HCT116 (cell line): ENCODE results near the gene ST14. TPM values are rescaled to one million over a fixed set of nuclear protein-coding genes. Genes with fewer than 3 reads are reported as not detected.
"Not testable (repeated sequence)": the region's sequence is repeated elsewhere in the genome, so short reads cannot be mapped to it uniquely, and the experiment has no call there.

Source experiments
- ATAC-seq: fragments of 200-7000 bp; cut with Tn5 transposase; 2 replicates; pipeline ENCODE4 v1.9.1; 2020; ENCODE audit warnings: mild to moderate bottlenecking, moderate library complexity
- BruUV-seq: library from RNA; stranded (reverse); fragments of 400-500 nt; replicated peaks from 2 replicates; lab custom pipeline; 2021; lab: Mats Ljungman, UMichigan
- CTCF ChIA-PET: fragments of 300-600 bp; sonication (Branson Sonifier 250); formaldehyde crosslinking; loops from one replicate; lab custom pipeline; 2021; ENCODE audit warnings: antibody characterized with exemption; lab: Charles Lee
- POLR2A ChIA-PET: fragments of 300-600, 350-600 bp; sonication (Branson Sonifier 250); formaldehyde crosslinking; loops from one replicate; lab custom pipeline; 2021; ENCODE audit warnings: antibody characterized with exemption; lab: Charles Lee
- RAD21 ChIA-PET, 2 experiments: fragments of 300-600 bp; sonication (Branson Sonifier 250); formaldehyde crosslinking; loops; one replicate each; lab custom pipeline; 2023; ENCODE audit warnings: low total read pairs in 2 of 2; ENCODE audit not compliant: uncharacterized antibody in 2 of 2, unreplicated experiment in 2 of 2, low non-redundant PET in 1 of 2; lab: Charles Lee
- DNase-seq: peaks from one replicate; pipeline ENCODE4 v3.0.0-alpha.2; 2010; ENCODE audit warnings: low read depth, low spot score
- H2AFZ ChIP-seq: fragments of 200-600 bp; shearing (Covaris generic), sonication (generic); 2 replicates; pipeline ENCODE4 v1.6.1; 2017; ENCODE audit warnings: low read depth, mixed run types, mixed read lengths, antibody characterized with exemption, low read length; ENCODE audit not compliant: poor library complexity, severe bottlenecking
- H3K27ac ChIP-seq: 2 replicates; pipeline ENCODE4 v1.5.1; 2012; ENCODE audit warnings: low read depth, low read length
- H3K27me3 ChIP-seq: fragments of 200-600 bp; sonication (generic); 2 replicates; pipeline ENCODE4 v1.6.1; 2016; ENCODE audit warnings: mixed run types, low read length, mixed read lengths; ENCODE audit not compliant: insufficient read depth
- H3K36me3 ChIP-seq, 2 experiments: fragments of 200-500 bp in 1 of 2; fragments of 200-600 bp in 1 of 2; sonication (Bioruptor generic) in 1 of 2; sonication (generic) in 1 of 2; 2 replicates each; pipeline versions ENCODE4 v1.5.1 to v1.6.1; 2014 to 2016; ENCODE audit warnings: low read length in 2 of 2, inconsistent platforms in 1 of 2, mixed read lengths in 1 of 2, mixed run types in 1 of 2; ENCODE audit not compliant: insufficient read depth in 2 of 2, control insufficient read depth in 1 of 2
- H3K4me1 ChIP-seq, 2 experiments: fragments of 200-600 bp in 1 of 2; sonication (generic) in 1 of 2; 2 replicates each; pipeline versions ENCODE4 v1.5.1 to v1.6.1; 2012 to 2017; ENCODE audit warnings: low read length in 2 of 2, inconsistent platforms in 1 of 2, mild to moderate bottlenecking in 1 of 2, mixed read lengths in 1 of 2, mixed run types in 1 of 2, moderate library complexity in 1 of 2; ENCODE audit not compliant: insufficient read depth in 2 of 2, control insufficient read depth in 1 of 2
- H3K4me2 ChIP-seq: fragments of 200-600 bp; sonication (generic); 2 replicates; pipeline ENCODE4 v1.6.1; 2017; ENCODE audit warnings: mixed run types, low read length, mixed read lengths
- H3K4me3 ChIP-seq, 2 experiments: fragments of 200-600 bp in 1 of 2; sonication (generic) in 1 of 2; replicated peaks in 1 of 2; 2 replicates each; pipeline ENCODE4 v1.5.1; 2011 to 2016; ENCODE audit warnings: low read length in 2 of 2, control low read depth in 1 of 2, low read depth in 1 of 2, mild to moderate bottlenecking in 1 of 2, mixed read lengths in 1 of 2, mixed run types in 1 of 2
- H3K79me2 ChIP-seq: fragments of 200-600 bp; sonication (generic); 2 replicates; pipeline ENCODE4 v1.6.1; 2017; ENCODE audit warnings: mild to moderate bottlenecking, mixed run types, low read length, moderate library complexity, mixed read lengths; ENCODE audit not compliant: insufficient read depth
- H3K9ac ChIP-seq: fragments of 200-600 bp; sonication (generic); 2 replicates; pipeline ENCODE4 v1.6.1; 2016; ENCODE audit warnings: low read length, mixed read lengths
- H3K9me2 ChIP-seq: fragments of 200-600 bp; sonication (generic), shearing (Covaris generic); 2 replicates; pipeline ENCODE4 v1.6.1; 2017; ENCODE audit warnings: mixed run types, mild to moderate bottlenecking, moderate library complexity; ENCODE audit not compliant: insufficient read depth
- H3K9me3 ChIP-seq, 2 experiments: fragments of 200-500 bp in 1 of 2; fragments of 200-600 bp in 1 of 2; sonication (Bioruptor generic) in 1 of 2; sonication (generic) in 1 of 2; 2 replicates each; pipeline ENCODE4 v1.6.1; 2014 to 2017; ENCODE audit warnings: low read length in 2 of 2, mixed read lengths in 2 of 2, inconsistent platforms in 1 of 2, low read depth in 1 of 2, mild to moderate bottlenecking in 1 of 2, mixed run types in 1 of 2, moderate library complexity in 1 of 2; ENCODE audit not compliant: control insufficient read depth in 1 of 2, insufficient read depth in 1 of 2
- H4K20me1 ChIP-seq: fragments of 200-600 bp; sonication (generic), shearing (Covaris generic); 2 replicates; pipeline ENCODE4 v1.6.1; 2017; ENCODE audit warnings: mixed run types, mild to moderate bottlenecking, moderate library complexity; ENCODE audit not compliant: insufficient read depth
- CBX3 ChIP-seq: IDR thresholded peaks from 2 replicates; pipeline ENCODE4 v1.6.1; 2012; ENCODE audit warnings: low read depth
- EGR1 ChIP-seq: IDR thresholded peaks from 2 replicates; pipeline ENCODE4 v1.6.1; 2012; ENCODE audit warnings: low read depth
- ELF1 ChIP-seq: IDR thresholded peaks from 2 replicates; pipeline ENCODE4 v1.6.1; 2012; ENCODE audit warnings: low read depth, borderline replicate concordance
- EZH2 ChIP-seq: fragments of 200-600 bp; sonication (generic); IDR thresholded peaks from 2 replicates; pipeline ENCODE4 v1.6.1; 2017; ENCODE audit warnings: antibody characterized with exemption, mixed run types
- RAD21 ChIP-seq: IDR thresholded peaks from 2 replicates; pipeline ENCODE4 v1.6.1; 2012; ENCODE audit warnings: low read depth, mild to moderate bottlenecking
- ZBTB33 ChIP-seq: IDR thresholded peaks from 2 replicates; pipeline ENCODE4 v1.6.1; 2011; ENCODE audit warnings: mild to moderate bottlenecking, low read length, moderate library complexity; ENCODE audit not compliant: insufficient replicate concordance; ENCODE audit errors: extremely low read depth
- ZFX ChIP-seq: fragments of 450-650 bp; IDR thresholded peaks from 2 replicates; pipeline ENCODE4 v1.6.1; 2017
- intact Hi-C: fragments of 100-400 bp; cut with micrococcal nuclease; formaldehyde crosslinking; loops from 2 replicates; pipeline ENCODE4 v1.10.0; 2022
- total RNA-seq: library from RNA; stranded (reverse); gene quantifications from one replicate; pipeline ENCODE4 v1.2.1, GENCODE V29; 2021; ENCODE audit not compliant: unreplicated experiment

The ST14 gene
- total RNA-seq, 1 experiment from 2014 or later = 107 TPM

DNA sequence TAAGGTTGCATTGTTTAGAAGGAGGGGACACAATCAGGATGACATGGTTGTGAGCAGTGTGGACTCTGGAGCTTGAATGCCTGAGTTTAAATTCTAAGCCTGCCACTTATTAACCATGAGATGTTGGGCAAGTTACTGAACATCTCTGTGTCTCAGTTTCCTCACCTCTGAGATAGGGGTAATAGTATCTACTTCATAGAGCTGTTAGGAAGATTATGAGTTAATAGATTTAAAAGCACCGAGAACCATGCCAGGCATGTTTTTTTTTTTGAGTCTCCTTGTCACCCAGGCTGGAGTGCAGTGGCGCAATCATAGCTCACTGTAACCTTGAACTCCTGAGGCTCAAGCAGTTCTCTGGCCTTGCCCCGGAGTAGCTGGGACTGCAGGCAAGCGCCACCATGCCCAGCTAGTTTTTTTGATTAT, 33.3 kb downstream of the ST14 start:
- Histone ChIP-seq H4K20me1 (no peaks in the 10 kb centered on the region), H3K9me2 (no peaks in the 10 kb centered on the region), H3K79me2 (peaks cover 9% of the 10 kb centered on the region; the same call in 1 of the 2 replicates), H3K27me3 (no peaks in the 10 kb centered on the region), H3K9ac (no peak overlapping the region), H3K36me3 (peaks cover 4 to 6% of the 10 kb centered on the region in 2 experiments; a peak in 3 of 4 replicates), H3K4me3 (no peak overlapping the region), H3K4me1 (no peaks in the 10 kb centered on the region), H3K27ac (no peak overlapping the region), H3K9me3 (no peaks in the 10 kb centered on the region), H3K4me2 (no peak overlapping the region), H2AFZ (no peak overlapping the region)
- no TSS peak for BruUV-seq
- ATAC-seq (no peak), DNase-seq (no peak)
- intact Hi-C loops = no loop called here
- CTCF ChIA-PET = no interaction called here
- TF ChIP-seq ZBTB33 = no peak
- no peak for TF ChIP-seq EGR1
- no peak for TF ChIP-seq ZFX
- TF ChIP-seq ELF1 = no peak
- no peak for TF ChIP-seq CBX3
- TF ChIP-seq EZH2 = no peak
- TF ChIP-seq RAD21 = no peak
- POLR2A ChIA-PET = no interaction called here
- RAD21 ChIA-PET = no interaction called here

DNA sequence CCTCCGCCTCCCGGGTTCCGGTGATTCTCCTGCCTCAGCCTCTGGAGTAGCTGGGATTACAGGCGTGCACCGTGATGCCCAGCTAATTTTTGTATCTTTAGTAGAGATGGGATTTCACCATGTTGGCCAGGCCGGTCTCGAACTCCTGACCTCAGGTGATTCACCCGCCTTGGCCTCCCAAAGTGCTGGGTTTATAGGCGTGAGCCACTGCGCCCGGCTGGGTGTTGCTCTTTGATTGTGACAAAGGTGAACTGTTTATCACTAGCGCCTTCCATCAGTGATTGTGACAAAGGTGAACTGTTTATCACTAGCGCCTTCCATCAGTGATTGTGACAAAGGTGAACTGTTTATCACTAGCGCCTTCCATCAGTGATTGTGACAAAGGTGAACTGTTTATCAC, 34.0 kb downstream of the ST14 start:
- H3K9ac ChIP-seq, H3K9me3 ChIP-seq, H3K4me3 ChIP-seq, intact Hi-C loops, BruUV-seq, H3K4me1 ChIP-seq, H3K36me3 ChIP-seq, CTCF ChIA-PET, POLR2A ChIA-PET, RAD21 ChIA-PET, H3K9me2 ChIP-seq, H3K27me3 ChIP-seq, H4K20me1 ChIP-seq, H2AFZ ChIP-seq, ATAC-seq, H3K4me2 ChIP-seq, DNase-seq, H3K27ac ChIP-seq, H3K79me2 ChIP-seq: not testable (repeated sequence)
